Esophagus muscularis mucosa (tissue), 4 donors: ENCODE data around the gene APOBEC3B. TPM values are rescaled to one million over a fixed set of nuclear protein-coding genes. Genes with fewer than 3 reads are reported as not detected.

Source experiments
- DNase-seq: peaks from one replicate; pipeline ENCODE4 v3.0.0-alpha.2; 2017; ENCODE audit errors: extremely low spot score
- H3K27ac ChIP-seq, 4 donors: fragments of 200-600 bp; sonication (generic); replicated peaks in 1 of 4; 1 replicate in 3 of 4; 2 replicates in 1 of 4; pipeline ENCODE4 v1.5.1; 2016 to 2019; ENCODE audit warnings: mild to moderate bottlenecking in 1 of 4
- H3K27me3 ChIP-seq, 4 donors: fragments of 200-600 bp; sonication (generic); one replicate each; pipeline versions ENCODE4 v1.5.1 to v1.6.0; 2016 to 2019
- H3K36me3 ChIP-seq, 4 donors: fragments of 200-600 bp; sonication (generic); one replicate each; pipeline ENCODE4 v1.5.1; 2016 to 2019
- H3K4me1 ChIP-seq, 4 donors: fragments of 200-600 bp; sonication (generic); one replicate each; pipeline ENCODE4 v1.5.1; 2016 to 2019
- H3K4me3 ChIP-seq, 4 donors: fragments of 200-600 bp; sonication (generic); 1 replicate in 2 of 4; 2 replicates in 2 of 4; pipeline ENCODE4 v1.5.1; 2016 to 2019; ENCODE audit warnings: mild to moderate bottlenecking in 4 of 4, moderate library complexity in 1 of 4
- H3K9me3 ChIP-seq, 4 donors: fragments of 200-600 bp; sonication (generic); 1 replicate in 3 of 4; 2 replicates in 1 of 4; pipeline ENCODE4 v1.5.1; 2016 to 2019
- CTCF ChIP-seq, 3 experiments: fragments of 200-600 bp in 2 of 3; fragments of 450-650 bp in 1 of 3; sonication (generic) in 2 of 3; IDR thresholded peaks; one replicate each; pipeline ENCODE4 v1.5.1; 2017 to 2019; ENCODE audit warnings: antibody characterized with exemption in 3 of 3, mild to moderate bottlenecking in 2 of 3, moderate library complexity in 1 of 3
- EP300 ChIP-seq: sonication (generic); formaldehyde crosslinking; IDR thresholded peaks from one replicate; pipeline ENCODE4 v1.6.1; 2017; ENCODE audit warnings: antibody characterized with exemption
- POLR2A ChIP-seq: fragments of 450-650 bp; IDR thresholded peaks from one replicate; pipeline ENCODE4 v1.6.1; 2017; ENCODE audit warnings: antibody characterized with exemption, moderate library complexity, mild to moderate bottlenecking, low read depth
- POLR2AphosphoS5 ChIP-seq, 2 donors: sonication (generic); formaldehyde crosslinking; IDR thresholded peaks; one replicate each; pipeline ENCODE4 v1.6.1; 2017; ENCODE audit warnings: antibody characterized with exemption in 2 of 2
- WGBS: methylation state at CpG from one replicate; pipeline ENCODE4 v1.1.5; 2018; 5-methylcytosine and 5-hydroxymethylcytosine counted together
- intact Hi-C: fragments of 100-400 bp; cut with DNase I; formaldehyde crosslinking; loops from one replicate; pipeline ENCODE4 v1.15.1; 2023
- total RNA-seq, 4 donors: library from RNA; depleted of rRNA; stranded (reverse); fragments of >200 nt; gene quantifications; one replicate each; pipeline versions ENCODE4 v1.1.0 to v1.2.1, GENCODE V29; 2016

The APOBEC3B gene
- under 1 TPM in 1 of 4 donors, not detected in 3; 0.50 TPM for total RNA-seq

- no peaks in the 10 kb centered on the region for H3K9me3 ChIP-seq
- H3K4me3 ChIP-seq, result peak within 1 kb of the TSS in 3 of 4 donors; percentile 51 to 62 (median 58)
- DNase-seq, result peak; percentile 94
- WGBS, result no CpG with 5 or more reads among the region's 16 CpGs
- peak within 1 kb of the TSS in 3 of 4 donors; percentile 63 to 73 (median 69) for H3K27ac ChIP-seq
- TF ChIP-seq CTCF (IDR thresholded peaks at IDR 0.05), result no peak
- peak in 1 of 2 donors; percentile 69 for TF ChIP-seq POLR2AphosphoS5 (IDR thresholded peaks at IDR 0.05)
- no peak for TF ChIP-seq EP300
- TF ChIP-seq POLR2A, result no peak
- no peaks in the 10 kb centered on the region for H3K27me3 ChIP-seq
- peaks cover 0 to 22% (median 16%) of the 10 kb centered on the region in 4 donors for H3K4me1 ChIP-seq
- H3K36me3 ChIP-seq, result no peaks in the 10 kb centered on the region
- intact Hi-C loops, result loop anchor here (5.0 to 10.0 kb wide), 2 partner anchors 57 to 115 kb away; no protein-coding TSS in a partner anchor
These were observed at the start of gene APOBEC3B for GRCh38 chr22:38981992-38982927. TSS of gene APOBEC3B (plus strand) at chr22:38982347. CDS start at chr22:38982454, 107 bp downstream.

DNA sequence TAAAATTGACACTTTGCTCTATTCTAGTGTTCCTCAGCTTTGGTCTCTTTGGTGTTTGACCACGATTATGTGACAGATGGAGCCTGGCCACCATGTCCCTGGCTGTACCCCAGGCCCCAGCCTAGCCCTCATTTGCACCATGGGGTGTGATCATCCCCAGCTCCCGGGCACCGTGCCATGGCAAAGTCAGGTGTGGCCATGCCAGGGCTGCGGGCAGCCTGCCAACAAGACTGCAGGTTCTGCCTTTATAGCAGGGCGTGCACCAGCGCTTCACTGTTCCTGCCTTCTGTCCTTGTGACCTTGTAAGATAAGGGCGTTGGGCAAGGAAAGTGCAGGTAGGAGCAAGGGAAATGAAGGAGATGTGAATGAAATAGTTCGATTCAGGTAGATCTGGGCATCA lies 47.1 kb upstream of the APOBEC3B start:
- Histone ChIP-seq H3K27me3 (no peaks in the 10 kb centered on the region), H3K4me3 (no peak overlapping the region), H3K4me1 (peaks cover 0 to 5% (median 0%) of the 10 kb centered on the region in 4 donors), H3K36me3 (no peaks in the 10 kb centered on the region), H3K27ac (no peak overlapping the region), H3K9me3 (no peaks in the 10 kb centered on the region)
- intact Hi-C loops, result no loop called here
- TF ChIP-seq POLR2A, result no peak
- TF ChIP-seq CTCF (IDR thresholded peaks at IDR 0.05), result no peak
- no peak for TF ChIP-seq POLR2AphosphoS5 (IDR thresholded peaks at IDR 0.05)
- WGBS, result 86% methylated on average over 8 of the region's 8 CpGs
- no peak for DNase-seq

DNA sequence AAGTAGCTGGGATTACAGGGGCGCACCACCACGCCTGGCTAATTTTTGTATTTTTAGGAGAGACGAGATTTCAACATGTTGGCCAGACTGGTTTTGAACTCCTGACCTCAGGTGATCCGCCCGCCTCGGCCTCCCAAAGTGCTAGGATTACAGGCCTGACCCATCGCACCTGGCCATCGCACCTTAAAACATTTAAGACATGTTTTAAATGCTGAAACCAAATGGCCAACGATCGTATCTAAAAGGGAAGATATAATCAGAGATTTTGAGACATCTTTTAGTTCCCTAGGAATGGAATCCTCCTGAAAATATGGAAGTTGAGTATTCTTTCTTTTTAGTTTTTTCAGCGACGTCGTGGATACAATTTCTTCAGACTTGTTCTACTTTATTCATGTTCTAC lies 46.5 kb upstream of the APOBEC3B start:
- H3K27ac ChIP-seq, result no peak overlapping the region
- intact Hi-C loops, result no loop called here
- no peaks in the 10 kb centered on the region for H3K36me3 ChIP-seq
- H3K9me3 ChIP-seq, result no peaks in the 10 kb centered on the region
- no peak for TF ChIP-seq CTCF (IDR thresholded peaks at IDR 0.05)
- TF ChIP-seq EP300, result no peak
- TF ChIP-seq POLR2A, result no peak
- peaks cover 0 to 5% (median 0%) of the 10 kb centered on the region in 4 donors for H3K4me1 ChIP-seq
- no peak overlapping the region for H3K4me3 ChIP-seq
- DNase-seq, result no peak
- 93% methylated on average over 13 of the region's 13 CpGs for WGBS
- no peaks in the 10 kb centered on the region for H3K27me3 ChIP-seq

GRCh38 chr22:38936562-38936961 lies 45.6 kb upstream of the APOBEC3B start:
- 90% methylated on average over 17 of the region's 17 CpGs for WGBS
- Histone ChIP-seq H3K36me3 (no peaks in the 10 kb centered on the region), H3K4me3 (no peak overlapping the region), H3K4me1 (peaks cover 0 to 5% (median 0%) of the 10 kb centered on the region in 4 donors), H3K9me3 (no peaks in the 10 kb centered on the region), H3K27ac (no peak overlapping the region), H3K27me3 (no peaks in the 10 kb centered on the region)
- DNase-seq, result no peak
- intact Hi-C loops, result no loop called here
- no peak for TF ChIP-seq POLR2AphosphoS5 (IDR thresholded peaks at IDR 0.05)
- TF ChIP-seq EP300, result no peak
- TF ChIP-seq CTCF (IDR thresholded peaks at IDR 0.05), result no peak
